ENCODE results near the gene DOCK11. TPM values are rescaled to one million over a fixed set of nuclear protein-coding genes. Genes with fewer than 3 reads are reported as not detected.
A peak's percentile ranks its signal among the peaks of the same experiment; 100 is the strongest.

DOCK11 gene
- total and polyA plus RNA-seq, 2 donors (not counting 3 experiments of a cell fraction or from before 2014, with no cell fraction given), result 0.37 to 0.86 TPM

DNA sequence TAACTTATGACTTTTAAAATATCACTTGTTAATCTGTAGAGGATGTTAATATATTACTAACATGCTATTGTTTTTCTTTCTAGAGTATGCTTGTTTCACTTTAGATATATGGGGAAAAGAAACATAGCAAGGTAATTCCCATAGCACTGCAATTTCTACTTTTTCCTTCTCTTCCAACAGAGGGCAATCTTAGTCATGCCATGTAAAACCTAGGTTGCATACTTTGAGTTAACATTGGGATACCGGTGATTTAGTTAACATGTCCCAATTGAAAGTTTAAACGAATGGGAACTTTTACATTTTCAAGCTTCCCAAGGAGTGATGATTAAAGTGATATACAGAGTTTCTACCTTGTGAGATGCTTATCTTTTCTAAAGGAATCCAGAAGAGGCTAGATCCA lies 142.4 kb downstream of the DOCK11 start:
- DNase-seq (ENCODE audit: low read depth, low spot score) (peak; percentile 9), FAIRE-seq (peak; percentile 83)
- TF ChIP-seq, protein P1, sequence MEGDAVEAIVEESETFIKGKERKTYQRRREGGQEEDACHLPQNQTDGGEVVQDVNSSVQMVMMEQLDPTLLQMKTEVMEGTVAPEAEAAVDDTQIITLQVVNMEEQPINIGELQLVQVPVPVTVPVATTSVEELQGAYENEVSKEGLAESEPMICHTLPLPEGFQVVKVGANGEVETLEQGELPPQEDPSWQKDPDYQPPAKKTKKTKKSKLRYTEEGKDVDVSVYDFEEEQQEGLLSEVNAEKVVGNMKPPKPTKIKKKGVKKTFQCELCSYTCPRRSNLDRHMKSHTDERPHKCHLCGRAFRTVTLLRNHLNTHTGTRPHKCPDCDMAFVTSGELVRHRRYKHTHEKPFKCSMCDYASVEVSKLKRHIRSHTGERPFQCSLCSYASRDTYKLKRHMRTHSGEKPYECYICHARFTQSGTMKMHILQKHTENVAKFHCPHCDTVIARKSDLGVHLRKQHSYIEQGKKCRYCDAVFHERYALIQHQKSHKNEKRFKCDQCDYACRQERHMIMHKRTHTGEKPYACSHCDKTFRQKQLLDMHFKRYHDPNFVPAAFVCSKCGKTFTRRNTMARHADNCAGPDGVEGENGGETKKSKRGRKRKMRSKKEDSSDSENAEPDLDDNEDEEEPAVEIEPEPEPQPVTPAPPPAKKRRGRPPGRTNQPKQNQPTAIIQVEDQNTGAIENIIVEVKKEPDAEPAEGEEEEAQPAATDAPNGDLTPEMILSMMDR (IDR thresholded peaks at IDR 0.05; ENCODE audit: extremely low read depth in 1 of 2, insufficient read depth in 1 of 2, low read depth in 1 of 2, low read length in 2 of 2), result peak in 1 of 2 donors; percentile 16
- TF ChIP-seq, protein P2, sequence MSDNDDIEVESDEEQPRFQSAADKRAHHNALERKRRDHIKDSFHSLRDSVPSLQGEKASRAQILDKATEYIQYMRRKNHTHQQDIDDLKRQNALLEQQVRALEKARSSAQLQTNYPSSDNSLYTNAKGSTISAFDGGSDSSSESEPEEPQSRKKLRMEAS (IDR thresholded peaks at IDR 0.05; ENCODE audit: insufficient read depth, insufficient read length), result no peak
- TF ChIP-seq EZH2 (IDR thresholded peaks at IDR 0.05; ENCODE audit: borderline replicate concordance, low read depth, low read length, severe bottlenecking) (no peak), FOS (IDR thresholded peaks at IDR 0.05; ENCODE audit: borderline replicate concordance, insufficient read depth, low read length) (no peak)
- Histone ChIP-seq H3K4me2 (ENCODE audit: insufficient read depth, low read length) (no peak overlapping the region), H3K27ac (ENCODE audit: insufficient read depth, low read depth, low read length) (no peak overlapping the region), H3K9me1 (replicated peaks; ENCODE audit: control insufficient read depth, extremely low read depth, insufficient read depth, low read length) (no peaks in the 10 kb centered on the region), H3K4me3 (replicated peaks in 1 of 3; ENCODE audit: insufficient read depth in 1 of 3, low read depth in 1 of 3, low read length in 3 of 3) (no peak overlapping the region), H3K36me3 (ENCODE audit: control insufficient read depth in 2 of 2, extremely low read depth in 1 of 2, insufficient read depth in 2 of 2, low read length in 2 of 2) (no peaks in the 10 kb centered on the region), H3K9me3 (replicated peaks; ENCODE audit: control insufficient read depth, insufficient read depth, low read length) (no peaks in the 10 kb centered on the region), H2AFZ (ENCODE audit: low read depth, low read length) (no peak overlapping the region), H3K79me2 (ENCODE audit: control insufficient read depth, insufficient read depth, low read length) (no peaks in the 10 kb centered on the region), H3K9ac (replicated peaks; ENCODE audit: extremely low read depth, insufficient read depth, low read length) (no peak overlapping the region), H3K4me1 (ENCODE audit: control insufficient read depth, extremely low read depth, insufficient read depth, low read length) (no peaks in the 10 kb centered on the region), H3K27me3 (ENCODE audit: control insufficient read depth in 2 of 2, insufficient read depth in 2 of 2, low read length in 2 of 2) (no peaks in the 10 kb centered on the region), H4K20me1 (replicated peaks; ENCODE audit: control insufficient read depth, extremely low read depth, insufficient read depth, low read length) (no peaks in the 10 kb centered on the region)
- intact Hi-C loops (cut with micrococcal nuclease) (loop anchor here (1.0 kb wide), 1 partner anchor 169 kb away; no protein-coding TSS in a partner anchor), dilution Hi-C loops (cut with MboI; ENCODE audit: extremely low pct_ligation_motif_present, low sequenced_read_pairs) (no loop called here)
- POLR2A ChIA-PET, result no interaction called here
- CTCF ChIA-PET, result interaction anchor here (1.1 to 3.5 kb wide), 2 partner anchors 169 to 173 kb away, joined by 3 to 16 read pairs; no protein-coding TSS in a partner anchor
- BruUV-seq (replicated peaks), result no TSS peak

DNA sequence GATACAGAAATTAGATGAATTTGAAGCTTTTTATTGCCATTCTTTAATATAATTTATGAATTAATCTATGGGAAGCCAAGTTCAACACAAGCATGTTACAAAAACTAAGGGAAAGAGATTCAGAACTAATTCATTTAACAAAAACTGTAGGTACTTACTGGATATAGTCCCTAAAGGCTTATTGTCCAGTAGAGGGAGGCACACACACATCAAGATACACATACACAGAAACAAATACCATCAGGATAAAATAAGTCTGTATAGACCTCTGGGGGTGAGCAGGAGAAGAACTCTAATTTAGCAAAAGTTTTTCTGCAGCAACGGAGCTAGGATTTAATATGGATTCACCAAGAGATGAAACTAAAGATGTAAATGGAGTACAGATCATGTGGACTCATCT lies 148.8 kb downstream of the DOCK11 start:
- Histone ChIP-seq H3K27me3 (ENCODE audit: control insufficient read depth in 2 of 2, insufficient read depth in 2 of 2, low read length in 2 of 2) (no peaks in the 10 kb centered on the region), H3K4me3 (replicated peaks in 1 of 3; ENCODE audit: insufficient read depth in 1 of 3, low read depth in 1 of 3, low read length in 3 of 3) (no peak overlapping the region), H3K4me2 (ENCODE audit: insufficient read depth, low read length) (no peak overlapping the region), H3K79me2 (ENCODE audit: control insufficient read depth, insufficient read depth, low read length) (no peaks in the 10 kb centered on the region), H3K27ac (ENCODE audit: insufficient read depth, low read depth, low read length) (no peak overlapping the region), H3K9me3 (replicated peaks; ENCODE audit: control insufficient read depth, insufficient read depth, low read length) (no peaks in the 10 kb centered on the region), H3K36me3 (ENCODE audit: control insufficient read depth in 2 of 2, extremely low read depth in 1 of 2, insufficient read depth in 2 of 2, low read length in 2 of 2) (no peaks in the 10 kb centered on the region), H4K20me1 (replicated peaks; ENCODE audit: control insufficient read depth, extremely low read depth, insufficient read depth, low read length) (no peaks in the 10 kb centered on the region), H3K9ac (replicated peaks; ENCODE audit: extremely low read depth, insufficient read depth, low read length) (no peak overlapping the region), H3K9me1 (replicated peaks; ENCODE audit: control insufficient read depth, extremely low read depth, insufficient read depth, low read length) (no peaks in the 10 kb centered on the region), H2AFZ (ENCODE audit: low read depth, low read length) (no peak overlapping the region), H3K4me1 (ENCODE audit: control insufficient read depth, extremely low read depth, insufficient read depth, low read length) (no peaks in the 10 kb centered on the region)
- peak; percentile 59 for DNase-seq (ENCODE audit: low read depth, low spot score)
- TF ChIP-seq JUN (IDR thresholded peaks at IDR 0.05; ENCODE audit: borderline replicate concordance, insufficient read depth, insufficient read length, low read depth) (no peak), MYC (IDR thresholded peaks at IDR 0.05; ENCODE audit: low read depth, low read length) (no peak), POLR2AphosphoS5 (IDR thresholded peaks at IDR 0.05; ENCODE audit: insufficient read depth, low read depth, low read length) (no peak), POLR2A (IDR thresholded peaks at IDR 0.05; ENCODE audit: low read depth, low read length) (no peak)
- TF ChIP-seq, protein P2 (IDR thresholded peaks at IDR 0.05; ENCODE audit: insufficient read depth, insufficient read length), result no peak
- TF ChIP-seq, protein P1 (IDR thresholded peaks at IDR 0.05; ENCODE audit: extremely low read depth in 1 of 2, insufficient read depth in 1 of 2, low read depth in 1 of 2, low read length in 2 of 2), result peak; percentile 11 to 25
- dilution Hi-C loops (cut with MboI; ENCODE audit: extremely low pct_ligation_motif_present, low sequenced_read_pairs) (no loop called here), intact Hi-C loops (cut with micrococcal nuclease) (loop anchor here (1.0 kb wide), 2 partner anchors 86 to 163 kb away; no protein-coding TSS in a partner anchor)
- POLR2A ChIA-PET, result no interaction called here
- FAIRE-seq, result peak; percentile 38
- no TSS peak for BruUV-seq (replicated peaks)
- CTCF ChIA-PET, result interaction anchor here (0.6 to 2.9 kb wide), 24 partner anchors 8 to 180 kb away, joined by 3 to 80 read pairs (median 4); partner anchors contain the start of genes IL13RA1 and ZCCHC12
